H9 (cell line): ENCODE data around the gene VTA1. TPM values are rescaled to one million over a fixed set of nuclear protein-coding genes. Genes with fewer than 3 reads are reported as not detected.

Experiments used
- DNase-seq: peaks from one replicate; pipeline ENCODE4 v3.0.0-alpha.2; 2017
- H2AFZ ChIP-seq: one replicate; pipeline ENCODE4 v1.6.1; 2013; ENCODE audit warnings: mild to moderate bottlenecking, low read length, control low read depth, moderate library complexity
- H2AK5ac ChIP-seq: 2 replicates; pipeline ENCODE4 v1.6.1; 2013; ENCODE audit warnings: low read length, control low read depth, mixed read lengths; ENCODE audit not compliant: insufficient read length
- H2BK120ac ChIP-seq: one replicate; pipeline ENCODE4 v1.6.1; 2013; ENCODE audit warnings: low read depth, mild to moderate bottlenecking, low read length, control low read depth, inconsistent platforms; ENCODE audit not compliant: poor library complexity, severe bottlenecking
- H2BK12ac ChIP-seq: 2 replicates; pipeline ENCODE4 v1.6.1; 2013; ENCODE audit warnings: low read length, control low read depth, mixed read lengths, low read depth; ENCODE audit not compliant: insufficient read length
- H2BK15ac ChIP-seq: 2 replicates; pipeline ENCODE4 v1.6.1; 2013; ENCODE audit warnings: low read depth, low read length, control low read depth
- H2BK20ac ChIP-seq: one replicate; pipeline ENCODE4 v1.6.1; 2013; ENCODE audit warnings: low read depth, mild to moderate bottlenecking, low read length, control low read depth, inconsistent platforms; ENCODE audit not compliant: poor library complexity, severe bottlenecking
- H2BK5ac ChIP-seq: 2 replicates; pipeline ENCODE4 v1.6.1; 2013; ENCODE audit warnings: low read length, control low read depth, mixed read lengths; ENCODE audit not compliant: insufficient read length
- H3K14ac ChIP-seq: 2 replicates; pipeline ENCODE4 v1.6.1; 2013; ENCODE audit warnings: low read length, control low read depth; ENCODE audit not compliant: insufficient read depth
- H3K18ac ChIP-seq: 2 replicates; pipeline ENCODE4 v1.6.1; 2013; ENCODE audit warnings: low read depth, mild to moderate bottlenecking, mixed read lengths, low read length, control low read depth; ENCODE audit not compliant: insufficient read length
- H3K23ac ChIP-seq: 2 replicates; pipeline ENCODE4 v1.6.1; 2013; ENCODE audit warnings: low read length, control low read depth, mixed read lengths, low read depth; ENCODE audit not compliant: insufficient read length
- H3K23me2 ChIP-seq: 2 replicates; pipeline ENCODE4 v1.6.1; 2013; ENCODE audit warnings: low read depth, mild to moderate bottlenecking, mixed read lengths, low read length, control low read depth; ENCODE audit not compliant: insufficient read length, poor library complexity, severe bottlenecking
- H3K27ac ChIP-seq: 2 replicates; pipeline ENCODE4 v1.5.1; 2013; ENCODE audit warnings: low read length, control low read depth, mixed read lengths, low read depth; ENCODE audit not compliant: insufficient read length
- H3K27me3 ChIP-seq: 2 replicates; pipeline ENCODE4 v1.6.1; 2013; ENCODE audit warnings: low read length, control low read depth, inconsistent platforms; ENCODE audit not compliant: insufficient read depth
- H3K4ac ChIP-seq: 2 replicates; pipeline ENCODE4 v1.6.1; 2013; ENCODE audit warnings: low read depth, mild to moderate bottlenecking, control low read depth, inconsistent platforms, low read length, moderate library complexity
- H3K4me1 ChIP-seq: 2 replicates; pipeline ENCODE4 v1.6.1; 2013; ENCODE audit warnings: low read length, control low read depth, inconsistent platforms; ENCODE audit not compliant: insufficient read depth
- H3K4me2 ChIP-seq: 2 replicates; pipeline ENCODE4 v1.6.1; 2013; ENCODE audit warnings: low read length, control low read depth, mixed read lengths; ENCODE audit not compliant: insufficient read length, insufficient read depth
- H3K56ac ChIP-seq: 2 replicates; pipeline ENCODE4 v1.6.1; 2013; ENCODE audit warnings: low read depth, mild to moderate bottlenecking, mixed read lengths, low read length, control low read depth; ENCODE audit not compliant: insufficient read length
- H3K79me1 ChIP-seq: 2 replicates; pipeline ENCODE4 v1.6.1; 2013; ENCODE audit warnings: low read depth, mild to moderate bottlenecking, moderate library complexity, low read length, control low read depth, inconsistent platforms; ENCODE audit not compliant: insufficient read depth, poor library complexity, severe bottlenecking
- H3K79me2 ChIP-seq: 2 replicates; pipeline ENCODE4 v1.6.1; 2013; ENCODE audit warnings: low read length, control low read depth, inconsistent platforms; ENCODE audit not compliant: insufficient read depth
- H3K9ac ChIP-seq: 2 replicates; pipeline ENCODE4 v1.6.1; 2013; ENCODE audit warnings: low read length, control low read depth, mixed read lengths; ENCODE audit not compliant: insufficient read length; ENCODE audit errors: extremely low read depth
- H3K9me3 ChIP-seq: one replicate; pipeline ENCODE4 v1.6.1; 2013; ENCODE audit warnings: low read depth, low read length, inconsistent platforms; ENCODE audit not compliant: control insufficient read depth
- H3T11ph ChIP-seq: one replicate; pipeline ENCODE4 v1.6.1; 2013; ENCODE audit warnings: mild to moderate bottlenecking, low read length, control low read depth, inconsistent platforms
- H4K20me1 ChIP-seq: one replicate; pipeline ENCODE4 v1.6.1; 2013; ENCODE audit not compliant: control insufficient read depth, insufficient read length, insufficient read depth
- H4K5ac ChIP-seq: 2 replicates; pipeline ENCODE4 v1.6.1; 2013; ENCODE audit warnings: low read depth, mild to moderate bottlenecking, mixed read lengths, low read length, control low read depth; ENCODE audit not compliant: insufficient read length
- H4K8ac ChIP-seq: replicated peaks from 2 replicates; pipeline ENCODE4 v1.6.1; 2013; ENCODE audit warnings: low read length, control low read depth, mixed read lengths, low read depth; ENCODE audit not compliant: insufficient read length
- H4K91ac ChIP-seq: 2 replicates; pipeline ENCODE4 v1.6.1; 2013; ENCODE audit warnings: low read depth, mild to moderate bottlenecking, moderate library complexity, mixed read lengths, low read length, control low read depth; ENCODE audit not compliant: insufficient read length
- H3K27ac Mint-ChIP-seq, 3 experiments: 2 replicates in 2 of 3; 3 replicates in 1 of 3; pipeline ENCODE4 v1.8.0; 2020 to 2021; ENCODE audit warnings: mixed read lengths in 3 of 3, mild to moderate bottlenecking in 1 of 3, moderate library complexity in 1 of 3
- H3K27me3 Mint-ChIP-seq: 2 replicates; pipeline ENCODE4 v1.8.0; 2021; ENCODE audit warnings: low read depth, mild to moderate bottlenecking, moderate library complexity, mixed read lengths
- H3K36me3 Mint-ChIP-seq, 3 experiments: 2 replicates in 2 of 3; 3 replicates in 1 of 3; pipeline ENCODE4 v1.8.0; 2020 to 2021; ENCODE audit warnings: low read depth in 3 of 3, mixed read lengths in 3 of 3; ENCODE audit not compliant: insufficient read depth in 1 of 3
- H3K4me1 Mint-ChIP-seq, 2 experiments: 2 replicates each; pipeline ENCODE4 v1.8.0; 2020; ENCODE audit warnings: mixed read lengths in 2 of 2
- H3K4me3 Mint-ChIP-seq, 2 experiments: 2 replicates in 1 of 2; 3 replicates in 1 of 2; pipeline ENCODE4 v1.8.0; 2020 to 2021; ENCODE audit warnings: mild to moderate bottlenecking in 2 of 2, mixed read lengths in 2 of 2, moderate library complexity in 1 of 2
- H3K9me3 Mint-ChIP-seq, 2 experiments: 2 replicates in 1 of 2; 3 replicates in 1 of 2; pipeline ENCODE4 v1.8.0; 2020; ENCODE audit warnings: mild to moderate bottlenecking in 2 of 2, mixed read lengths in 2 of 2, moderate library complexity in 1 of 2
- WGBS: extraction: QIAGEN DNeasy Blood & Tissue Kit; methylation state at CpG from one replicate; pipeline ENCODE4 v1.1.7; 2013; ENCODE audit warnings: missing lambda C conversion rate, low lambda C conversion rate, mixed read lengths; ENCODE audit not compliant: insufficient read length; ENCODE audit errors: extremely low coverage; 5-methylcytosine and 5-hydroxymethylcytosine counted together
- total RNA-seq: library from RNA; stranded (reverse); gene quantifications from 2 replicates; pipeline ENCODE4 v1.2.1, GENCODE V29; 2021
- TF ChIP-seq, protein P1 (sequence below): fragments of 200-600 bp; sonication (generic); conservative IDR thresholded peaks from 3 replicates; pipeline ENCODE4 v1.8.0; 2021; ENCODE audit warnings: antibody characterized with exemption, mild to moderate bottlenecking

VTA1 gene
- total RNA-seq, 1 experiment from 2014 or later: 63.1 TPM

- Mint-ChIP-seq H3K27me3 (no peaks in the 10 kb centered on the region), H3K4me3 (no peak overlapping the region), H3K4me1 (peaks cover 28 to 45% of the 10 kb centered on the region in 2 experiments), H3K27ac (no peak overlapping the region), H3K9me3 (no peaks in the 10 kb centered on the region), H3K36me3 (peaks cover 2 to 9% (median 9%) of the 10 kb centered on the region in 3 experiments; a peak in 5 of 7 replicates)
- Histone ChIP-seq H2AFZ (no peak overlapping the region), H2AK5ac (no peak overlapping the region), H3K23ac (no peak overlapping the region), H3K79me2 (peaks cover 15% of the 10 kb centered on the region; the same call in 1 of the 2 replicates), H3K27ac (no peak overlapping the region), H3K27me3 (no peaks in the 10 kb centered on the region), H4K5ac (no peak overlapping the region), H3K79me1 (no peaks in the 10 kb centered on the region), H4K8ac (no peak overlapping the region), H2BK5ac (no peak overlapping the region), H3K9me3 (no peaks in the 10 kb centered on the region), H2BK15ac (no peak overlapping the region), H3T11ph (no peak overlapping the region), H3K14ac (no peak overlapping the region), H3K9ac (no peak overlapping the region), H2BK120ac (no peak overlapping the region), H3K23me2 (no peaks in the 10 kb centered on the region), H3K4me2 (no peak overlapping the region), H4K20me1 (no peaks in the 10 kb centered on the region), H2BK20ac (no peak overlapping the region), H3K56ac (no peak overlapping the region), H4K91ac (no peak overlapping the region), H3K4ac (no peak overlapping the region), H3K4me1 (no peaks in the 10 kb centered on the region), H2BK12ac (no peak overlapping the region), H3K18ac (no peak overlapping the region)
- TF ChIP-seq, protein P1, sequence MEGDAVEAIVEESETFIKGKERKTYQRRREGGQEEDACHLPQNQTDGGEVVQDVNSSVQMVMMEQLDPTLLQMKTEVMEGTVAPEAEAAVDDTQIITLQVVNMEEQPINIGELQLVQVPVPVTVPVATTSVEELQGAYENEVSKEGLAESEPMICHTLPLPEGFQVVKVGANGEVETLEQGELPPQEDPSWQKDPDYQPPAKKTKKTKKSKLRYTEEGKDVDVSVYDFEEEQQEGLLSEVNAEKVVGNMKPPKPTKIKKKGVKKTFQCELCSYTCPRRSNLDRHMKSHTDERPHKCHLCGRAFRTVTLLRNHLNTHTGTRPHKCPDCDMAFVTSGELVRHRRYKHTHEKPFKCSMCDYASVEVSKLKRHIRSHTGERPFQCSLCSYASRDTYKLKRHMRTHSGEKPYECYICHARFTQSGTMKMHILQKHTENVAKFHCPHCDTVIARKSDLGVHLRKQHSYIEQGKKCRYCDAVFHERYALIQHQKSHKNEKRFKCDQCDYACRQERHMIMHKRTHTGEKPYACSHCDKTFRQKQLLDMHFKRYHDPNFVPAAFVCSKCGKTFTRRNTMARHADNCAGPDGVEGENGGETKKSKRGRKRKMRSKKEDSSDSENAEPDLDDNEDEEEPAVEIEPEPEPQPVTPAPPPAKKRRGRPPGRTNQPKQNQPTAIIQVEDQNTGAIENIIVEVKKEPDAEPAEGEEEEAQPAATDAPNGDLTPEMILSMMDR: no peak
- DNase-seq: no peak
- no CpG with 5 or more reads among the region's 1 CpG for WGBS
Measured at GRCh38 chr6:142154336-142154735, 7.3 kb downstream of the VTA1 start.
